Hindlimb muscle (tissue), 1 donor: Measurements from ENCODE around the gene RPL38. TPM values are rescaled to one million over a fixed set of nuclear protein-coding genes. Genes with fewer than 3 reads are reported as not detected.
A peak's percentile ranks its signal among the peaks of the same experiment; 100 is the strongest.

Source experiments
- DNase-seq: peaks from one replicate; pipeline ENCODE4 v3.0.0-alpha.2; 2013
- polyA plus RNA-seq: library from polyadenylated mRNA; unstranded; fragments of 120-200 nt; gene quantifications from one replicate; pipeline ENCODE4 v1.2.1, GENCODE V29; 2013; ENCODE audit not compliant: insufficient read length

Gene RPL38
- polyA plus RNA-seq, 1 donor, result 1,766 TPM

DNA sequence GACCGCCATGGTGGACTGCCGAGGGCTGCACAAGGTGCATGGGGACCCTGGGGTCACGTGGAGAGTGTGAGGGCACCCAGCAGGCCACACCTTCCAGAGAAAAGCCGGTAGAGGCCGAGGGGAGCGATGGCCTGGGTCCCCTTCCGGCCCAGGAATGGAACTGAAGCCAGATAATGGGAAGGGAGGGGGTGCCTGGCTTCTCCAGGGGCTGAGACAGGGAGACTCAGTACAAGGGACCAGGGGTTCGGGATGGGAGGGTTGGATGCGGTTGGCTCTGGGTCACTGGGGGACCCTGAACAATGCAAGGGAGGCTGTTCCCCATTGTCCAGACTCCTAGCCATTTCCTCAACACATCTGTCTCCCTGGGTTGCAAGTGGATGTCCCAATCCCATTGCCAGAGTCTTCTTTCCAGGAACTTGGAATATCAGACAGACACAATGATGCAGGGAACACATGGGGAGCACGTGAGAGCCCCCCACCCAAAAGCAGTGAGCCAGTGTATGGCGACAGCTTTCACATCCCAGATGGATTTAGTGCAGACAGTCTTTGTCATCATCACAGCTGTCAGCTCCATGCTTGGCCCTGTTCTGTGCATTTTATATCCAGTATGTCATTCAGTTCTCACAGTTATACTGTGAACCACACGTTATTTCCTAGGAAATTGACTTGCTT is 47.0 kb downstream of the RPL38 start:
- DNase-seq, result peak; percentile 79

DNA sequence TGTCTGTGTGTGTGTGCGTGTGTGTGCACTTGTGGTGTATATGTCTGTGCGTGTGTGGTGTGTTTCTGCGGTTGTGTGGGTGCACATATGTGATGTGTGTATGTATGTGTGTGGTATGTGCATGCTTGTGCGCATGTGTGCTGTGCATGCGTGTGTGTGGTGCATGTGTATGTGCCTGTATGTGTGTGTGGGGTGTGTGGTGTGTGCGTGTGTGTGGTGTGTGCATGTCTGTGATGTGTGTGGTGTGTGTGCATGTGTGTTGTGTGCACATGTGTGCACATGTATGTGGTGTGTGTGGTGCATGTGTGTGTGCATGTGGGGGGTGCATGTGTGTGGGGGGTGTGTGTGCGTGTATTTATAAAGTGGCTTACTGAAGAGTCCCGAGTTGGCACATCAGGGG is 47.6 kb downstream of the RPL38 start:
- no peak for DNase-seq

GRCh38 chr17:74251569-74251968 is 48.1 kb downstream of the RPL38 start:
- DNase-seq, result no peak

DNA sequence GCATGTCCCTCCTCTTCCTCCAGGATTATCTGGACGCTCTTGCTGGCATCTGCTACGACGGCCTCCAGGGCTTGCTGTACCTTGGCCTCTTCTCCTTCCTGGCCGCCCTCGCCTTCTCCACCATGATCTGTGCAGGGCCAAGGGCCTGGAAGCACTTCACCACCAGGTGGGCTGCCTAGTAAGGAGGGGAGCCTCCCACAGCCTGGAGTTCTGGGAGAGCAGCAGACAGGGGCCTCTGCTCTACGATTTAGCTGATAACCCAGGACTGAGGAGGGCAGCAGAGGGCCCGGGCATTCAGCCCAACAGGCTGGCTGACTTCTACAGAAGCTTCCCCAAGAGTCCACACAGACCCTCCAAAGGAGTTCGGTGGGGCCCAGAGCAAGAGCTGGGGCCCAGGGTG is 48.7 kb downstream of the RPL38 start:
- no peak for DNase-seq

GRCh38 chr17:74253036-74253435 is 49.6 kb downstream of the RPL38 start:
- DNase-seq, result no peak

- no peak for DNase-seq
Observed at GRCh38 chr17:74257311-74257710, 53.8 kb downstream of the RPL38 start.

DNA sequence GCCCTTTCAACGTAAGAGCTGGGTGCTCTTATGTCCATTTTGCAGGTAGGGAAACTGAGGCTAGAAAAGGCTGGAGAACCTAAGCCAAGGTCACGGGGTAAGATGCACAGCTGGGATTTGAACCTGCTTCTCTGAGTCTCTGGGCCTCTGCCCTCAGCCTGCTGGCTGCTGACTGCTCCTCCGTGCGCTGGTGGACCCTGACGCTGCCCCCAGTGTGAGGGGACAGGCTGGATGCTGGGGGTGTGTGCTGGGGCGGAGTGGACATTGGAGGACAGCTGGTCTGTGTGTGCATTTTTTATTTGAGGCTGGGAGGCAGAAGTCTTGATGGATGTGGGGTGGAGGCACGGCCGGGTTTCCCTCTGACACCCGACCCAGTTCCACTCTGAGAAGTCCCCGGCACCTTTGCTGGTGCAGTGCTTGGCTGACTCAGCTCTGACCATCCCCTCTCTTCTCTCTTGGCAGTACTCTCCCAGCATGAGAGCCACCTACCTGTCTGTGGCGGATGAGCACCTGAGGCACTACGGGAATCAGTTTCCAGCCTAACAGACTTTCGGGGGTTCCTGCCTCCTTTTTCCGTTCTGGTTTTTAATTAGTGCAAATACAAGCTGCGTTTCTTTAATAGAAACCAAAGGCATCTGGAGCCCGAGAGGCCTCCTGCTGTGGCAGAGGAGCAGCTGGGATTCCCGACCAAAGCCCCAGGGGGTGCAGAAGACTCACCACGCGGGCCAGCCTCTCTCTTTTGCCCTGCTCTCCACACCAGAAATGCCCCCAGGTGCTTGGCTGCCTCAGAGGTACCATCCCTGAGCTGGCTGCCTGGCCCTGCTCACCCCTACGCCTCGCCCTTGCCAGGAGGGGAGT is 56.4 kb downstream of the RPL38 start:
- DNase-seq, result no peak

Other genes with a start within 250 kb of the RPL38 start
- gene TTYH2, start 9.9 kb downstream of the RPL38 start, polyA plus RNA-seq, result 72.3 TPM
- gene DNAI2, start 70.6 kb downstream of the RPL38 start, polyA plus RNA-seq, result not detected
- gene KIF19, start 122.5 kb downstream of the RPL38 start, polyA plus RNA-seq, result 2.0 TPM
- 0.18 TPM for gene BTBD17, start 158.2 kb downstream of the RPL38 start, polyA plus RNA-seq
- 0.44 TPM for gene GPR142, start 163.8 kb downstream of the RPL38 start, polyA plus RNA-seq
- 46.6 TPM for gene GPRC5C, start 228.4 kb downstream of the RPL38 start, polyA plus RNA-seq